ENCODE data around the gene ACAD10. TPM values are rescaled to one million over a fixed set of nuclear protein-coding genes. Genes with fewer than 3 reads are reported as not detected.
A peak's percentile ranks its signal among the peaks of the same experiment; 100 is the strongest.

Gene ACAD10
- total and polyA plus RNA-seq, 4 donors: 10.7 to 34.8 (median 21.2) TPM

DNA sequence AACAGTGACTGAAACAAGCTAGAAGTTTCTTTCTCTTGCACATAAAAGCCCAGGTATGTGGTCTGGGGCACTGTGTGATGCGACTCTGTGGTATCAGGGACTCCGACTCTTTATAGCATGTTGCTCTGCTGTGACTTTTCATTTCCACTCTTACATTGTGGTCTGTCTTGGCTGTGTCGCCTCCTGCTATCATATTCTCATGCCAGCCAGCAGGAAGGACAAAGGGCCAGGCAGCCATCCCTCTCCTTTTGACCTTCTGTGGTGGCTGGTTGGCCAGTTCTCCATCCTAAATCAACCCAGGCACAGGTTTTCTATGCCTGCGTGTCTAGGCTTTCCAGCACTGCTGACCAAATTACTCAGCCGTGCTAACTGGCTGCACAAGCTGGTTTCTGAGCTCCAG is 8.0 kb downstream of the ACAD10 start:
- peaks cover 9 to 43% (median 33%) of the 10 kb centered on the region in 4 donors for H3K36me3 ChIP-seq (ENCODE audit: control insufficient read depth in 4 of 4, insufficient read depth in 3 of 4, low read depth in 1 of 4, low read length in 3 of 4)
- TF ChIP-seq NR2F2 (IDR thresholded peaks at IDR 0.05) (no peak), HNF4G (IDR thresholded peaks at IDR 0.05) (no peak), JUND (IDR thresholded peaks at IDR 0.05) (no peak)
- TF ChIP-seq, protein P1, sequence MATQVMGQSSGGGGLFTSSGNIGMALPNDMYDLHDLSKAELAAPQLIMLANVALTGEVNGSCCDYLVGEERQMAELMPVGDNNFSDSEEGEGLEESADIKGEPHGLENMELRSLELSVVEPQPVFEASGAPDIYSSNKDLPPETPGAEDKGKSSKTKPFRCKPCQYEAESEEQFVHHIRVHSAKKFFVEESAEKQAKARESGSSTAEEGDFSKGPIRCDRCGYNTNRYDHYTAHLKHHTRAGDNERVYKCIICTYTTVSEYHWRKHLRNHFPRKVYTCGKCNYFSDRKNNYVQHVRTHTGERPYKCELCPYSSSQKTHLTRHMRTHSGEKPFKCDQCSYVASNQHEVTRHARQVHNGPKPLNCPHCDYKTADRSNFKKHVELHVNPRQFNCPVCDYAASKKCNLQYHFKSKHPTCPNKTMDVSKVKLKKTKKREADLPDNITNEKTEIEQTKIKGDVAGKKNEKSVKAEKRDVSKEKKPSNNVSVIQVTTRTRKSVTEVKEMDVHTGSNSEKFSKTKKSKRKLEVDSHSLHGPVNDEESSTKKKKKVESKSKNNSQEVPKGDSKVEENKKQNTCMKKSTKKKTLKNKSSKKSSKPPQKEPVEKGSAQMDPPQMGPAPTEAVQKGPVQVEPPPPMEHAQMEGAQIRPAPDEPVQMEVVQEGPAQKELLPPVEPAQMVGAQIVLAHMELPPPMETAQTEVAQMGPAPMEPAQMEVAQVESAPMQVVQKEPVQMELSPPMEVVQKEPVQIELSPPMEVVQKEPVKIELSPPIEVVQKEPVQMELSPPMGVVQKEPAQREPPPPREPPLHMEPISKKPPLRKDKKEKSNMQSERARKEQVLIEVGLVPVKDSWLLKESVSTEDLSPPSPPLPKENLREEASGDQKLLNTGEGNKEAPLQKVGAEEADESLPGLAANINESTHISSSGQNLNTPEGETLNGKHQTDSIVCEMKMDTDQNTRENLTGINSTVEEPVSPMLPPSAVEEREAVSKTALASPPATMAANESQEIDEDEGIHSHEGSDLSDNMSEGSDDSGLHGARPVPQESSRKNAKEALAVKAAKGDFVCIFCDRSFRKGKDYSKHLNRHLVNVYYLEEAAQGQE (IDR thresholded peaks at IDR 0.05): no peak
- TF ChIP-seq, protein P2, sequence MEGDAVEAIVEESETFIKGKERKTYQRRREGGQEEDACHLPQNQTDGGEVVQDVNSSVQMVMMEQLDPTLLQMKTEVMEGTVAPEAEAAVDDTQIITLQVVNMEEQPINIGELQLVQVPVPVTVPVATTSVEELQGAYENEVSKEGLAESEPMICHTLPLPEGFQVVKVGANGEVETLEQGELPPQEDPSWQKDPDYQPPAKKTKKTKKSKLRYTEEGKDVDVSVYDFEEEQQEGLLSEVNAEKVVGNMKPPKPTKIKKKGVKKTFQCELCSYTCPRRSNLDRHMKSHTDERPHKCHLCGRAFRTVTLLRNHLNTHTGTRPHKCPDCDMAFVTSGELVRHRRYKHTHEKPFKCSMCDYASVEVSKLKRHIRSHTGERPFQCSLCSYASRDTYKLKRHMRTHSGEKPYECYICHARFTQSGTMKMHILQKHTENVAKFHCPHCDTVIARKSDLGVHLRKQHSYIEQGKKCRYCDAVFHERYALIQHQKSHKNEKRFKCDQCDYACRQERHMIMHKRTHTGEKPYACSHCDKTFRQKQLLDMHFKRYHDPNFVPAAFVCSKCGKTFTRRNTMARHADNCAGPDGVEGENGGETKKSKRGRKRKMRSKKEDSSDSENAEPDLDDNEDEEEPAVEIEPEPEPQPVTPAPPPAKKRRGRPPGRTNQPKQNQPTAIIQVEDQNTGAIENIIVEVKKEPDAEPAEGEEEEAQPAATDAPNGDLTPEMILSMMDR (IDR thresholded peaks at IDR 0.05; ENCODE audit: low read depth, low read length, missing input control): no peak

DNA sequence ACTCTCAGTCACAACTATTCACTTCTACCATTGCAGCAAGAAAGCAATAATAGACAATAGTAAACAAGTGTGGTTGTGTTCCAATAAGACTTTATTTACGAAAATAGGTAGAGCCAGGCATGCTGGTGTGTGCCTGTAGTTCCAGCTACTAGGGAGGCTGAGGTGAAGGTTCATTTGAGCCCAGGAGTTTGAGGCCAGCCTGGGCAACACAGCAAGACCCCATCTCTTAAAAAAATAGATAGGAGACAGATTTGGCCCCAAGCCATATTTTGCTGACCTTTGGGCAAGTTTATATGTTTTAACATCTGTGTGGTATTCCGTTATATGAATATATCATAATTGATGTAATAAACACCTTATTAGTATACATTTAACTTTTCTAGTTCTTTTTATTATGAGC is 14.1 kb downstream of the ACAD10 start:
- no peak overlapping the region for H3K27ac ChIP-seq (ENCODE audit: low read depth in 1 of 2, low read length in 2 of 2)
- H3K4me3 ChIP-seq (ENCODE audit: low read depth in 1 of 3, low read length in 3 of 3): no peak overlapping the region
- no peak overlapping the region for H3K9ac ChIP-seq (ENCODE audit: low read depth in 1 of 2, low read length in 2 of 2)
- 86% methylated on average over 2 of the region's 2 CpGs for WGBS
- no peaks in the 10 kb centered on the region for H3K4me1 ChIP-seq (ENCODE audit: control insufficient read depth in 4 of 4, insufficient read depth in 4 of 4, low read length in 3 of 4)
- H3K36me3 ChIP-seq (ENCODE audit: control insufficient read depth in 4 of 4, insufficient read depth in 3 of 4, low read depth in 1 of 4, low read length in 3 of 4): peaks cover 9 to 49% (median 34%) of the 10 kb centered on the region in 4 donors
- H3K9me3 ChIP-seq (ENCODE audit: control insufficient read depth in 4 of 4, low read length in 3 of 4): no peaks in the 10 kb centered on the region
- DNase-seq (ENCODE audit: low spot score): no peak
- TF ChIP-seq TAF1 (conservative IDR thresholded peaks at IDR 0.05) (no peak), RAD21 (IDR thresholded peaks at IDR 0.05) (no peak), HNF4A (conservative IDR thresholded peaks at IDR 0.05) (no peak)
- TF ChIP-seq, protein P3, sequence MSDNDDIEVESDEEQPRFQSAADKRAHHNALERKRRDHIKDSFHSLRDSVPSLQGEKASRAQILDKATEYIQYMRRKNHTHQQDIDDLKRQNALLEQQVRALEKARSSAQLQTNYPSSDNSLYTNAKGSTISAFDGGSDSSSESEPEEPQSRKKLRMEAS (IDR thresholded peaks at IDR 0.05): no peak
- no peaks in the 10 kb centered on the region for H3K27me3 ChIP-seq (ENCODE audit: control insufficient read depth in 4 of 4, insufficient read depth in 4 of 4, low read length in 3 of 4)

More for the DNA sequence above, 8.0 kb downstream of the ACAD10 start:
- H3K4me3 ChIP-seq (ENCODE audit: low read depth in 1 of 3, low read length in 3 of 3): no peak overlapping the region
- no peaks in the 10 kb centered on the region for H3K27me3 ChIP-seq (ENCODE audit: control insufficient read depth in 4 of 4, insufficient read depth in 4 of 4, low read length in 3 of 4)
- no peaks in the 10 kb centered on the region for H3K9me3 ChIP-seq (ENCODE audit: control insufficient read depth in 4 of 4, low read length in 3 of 4)
- 93% methylated on average over 5 of the region's 5 CpGs for WGBS
- no peak overlapping the region for H3K27ac ChIP-seq (ENCODE audit: low read depth in 1 of 2, low read length in 2 of 2)
- DNase-seq (ENCODE audit: low spot score): no peak
- H3K9ac ChIP-seq (ENCODE audit: low read depth in 1 of 2, low read length in 2 of 2): no peak overlapping the region
- H3K4me1 ChIP-seq (ENCODE audit: control insufficient read depth in 4 of 4, insufficient read depth in 4 of 4, low read length in 3 of 4): no peaks in the 10 kb centered on the region

DNA sequence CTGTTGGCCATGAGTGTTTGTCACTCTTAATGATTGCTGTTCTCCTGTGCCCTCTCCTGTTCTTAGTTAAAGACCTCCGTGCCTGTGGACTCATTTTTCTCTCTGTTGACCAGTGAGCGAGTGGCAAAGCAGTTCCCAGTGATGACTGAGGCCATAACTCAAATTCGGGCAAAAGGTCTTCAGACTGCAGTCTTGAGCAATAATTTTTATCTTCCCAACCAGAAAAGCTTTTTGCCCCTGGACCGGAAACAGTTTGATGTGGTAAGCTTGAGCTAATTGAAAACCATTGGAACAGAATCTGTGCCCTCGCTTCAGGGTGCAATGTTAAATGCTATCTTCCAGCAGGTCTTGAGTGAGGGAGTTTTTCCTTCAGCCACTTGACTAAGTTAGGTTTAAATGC is 19.8 kb downstream of the ACAD10 start:
- H3K27ac ChIP-seq (ENCODE audit: low read depth in 1 of 2, low read length in 2 of 2): peak overlapping the region; percentile 53 to 54
- no peak overlapping the region for H3K9ac ChIP-seq (ENCODE audit: low read depth in 1 of 2, low read length in 2 of 2)
- H3K27me3 ChIP-seq (ENCODE audit: control insufficient read depth in 4 of 4, insufficient read depth in 4 of 4, low read length in 3 of 4): no peaks in the 10 kb centered on the region
- peaks cover 13 to 53% (median 35%) of the 10 kb centered on the region in 4 donors for H3K36me3 ChIP-seq (ENCODE audit: control insufficient read depth in 4 of 4, insufficient read depth in 3 of 4, low read depth in 1 of 4, low read length in 3 of 4)
- WGBS: 41% methylated on average over 5 of the region's 5 CpGs
- H3K4me1 ChIP-seq (ENCODE audit: control insufficient read depth in 4 of 4, insufficient read depth in 4 of 4, low read length in 3 of 4): peaks cover 0 to 12% (median 5%) of the 10 kb centered on the region in 4 donors
- H3K4me3 ChIP-seq (ENCODE audit: low read depth in 1 of 3, low read length in 3 of 3): no peak overlapping the region
- no peaks in the 10 kb centered on the region for H3K9me3 ChIP-seq (ENCODE audit: control insufficient read depth in 4 of 4, low read length in 3 of 4)
- DNase-seq (ENCODE audit: low spot score): no peak
- TF ChIP-seq HNF4G (IDR thresholded peaks at IDR 0.05) (peak; percentile 31), GABPA (IDR thresholded peaks at IDR 0.05 in 1 of 2, conservative IDR thresholded peaks at IDR 0.05 in 1 of 2) (peak; percentile 63 to 86), YY1 (IDR thresholded peaks at IDR 0.05) (peak; percentile 64), RXRA (IDR thresholded peaks at IDR 0.05) (peak; percentile 70 to 81), RAD21 (IDR thresholded peaks at IDR 0.05) (peak; percentile 28 to 29), NR2F2 (IDR thresholded peaks at IDR 0.05) (no peak), FOXA1 (IDR thresholded peaks at IDR 0.05) (no peak), HNF4A (conservative IDR thresholded peaks at IDR 0.05) (peak; percentile 77 to 78)
- TF ChIP-seq, protein P2 (IDR thresholded peaks at IDR 0.05; ENCODE audit: low read depth, low read length, missing input control): no peak
- TF ChIP-seq, protein P4, sequence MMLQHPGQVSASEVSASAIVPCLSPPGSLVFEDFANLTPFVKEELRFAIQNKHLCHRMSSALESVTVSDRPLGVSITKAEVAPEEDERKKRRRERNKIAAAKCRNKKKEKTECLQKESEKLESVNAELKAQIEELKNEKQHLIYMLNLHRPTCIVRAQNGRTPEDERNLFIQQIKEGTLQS (IDR thresholded peaks at IDR 0.05): peak; percentile 37
- TF ChIP-seq, protein P1 (IDR thresholded peaks at IDR 0.05): peak; percentile 62
- TF ChIP-seq, protein P3 (IDR thresholded peaks at IDR 0.05): peak; percentile 18

Measured in liver (tissue), 9 donors.